GM12873 (cell line): ENCODE data around the gene RXRB.

ENCODE experiments used
- TF ChIP-seq, protein P1 (sequence below): IDR thresholded peaks from 2 replicates; pipeline ENCODE4 v1.5.1; 2012; ENCODE audit warnings: low read depth, mild to moderate bottlenecking, moderate library complexity, low read length, control low read depth; ENCODE audit not compliant: insufficient read depth; ENCODE audit errors: missing control alignments

The RXRB gene

DNA sequence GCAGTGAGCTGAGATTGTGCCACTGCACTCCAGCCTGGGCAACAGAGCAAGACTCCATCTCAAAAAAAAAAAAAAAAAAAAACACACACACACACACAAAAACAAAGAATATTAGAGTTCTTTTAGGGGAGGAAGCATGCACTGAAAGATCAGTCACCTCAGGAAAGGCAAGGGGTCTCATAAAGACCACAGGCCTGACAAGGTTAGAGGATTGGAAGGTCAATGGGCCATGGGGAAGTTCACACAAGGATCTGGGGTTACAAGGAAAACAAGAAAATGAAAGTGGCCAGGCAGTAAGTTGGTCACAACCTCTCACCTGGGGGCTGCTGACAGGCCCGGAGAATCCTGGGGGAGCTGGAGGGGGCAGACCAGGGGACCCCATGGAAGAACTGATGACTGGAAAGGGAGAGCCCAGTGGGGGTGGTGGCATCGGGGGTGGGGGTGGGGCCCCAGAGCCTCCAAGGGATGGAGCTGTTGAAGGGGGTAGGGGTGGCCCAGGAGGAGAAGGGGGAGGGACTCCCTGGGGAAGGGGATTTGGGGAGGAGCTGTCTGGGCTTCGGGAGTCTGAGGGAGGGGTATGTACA, 1.5 kb downstream of the RXRB start:
- TF ChIP-seq, protein P1, sequence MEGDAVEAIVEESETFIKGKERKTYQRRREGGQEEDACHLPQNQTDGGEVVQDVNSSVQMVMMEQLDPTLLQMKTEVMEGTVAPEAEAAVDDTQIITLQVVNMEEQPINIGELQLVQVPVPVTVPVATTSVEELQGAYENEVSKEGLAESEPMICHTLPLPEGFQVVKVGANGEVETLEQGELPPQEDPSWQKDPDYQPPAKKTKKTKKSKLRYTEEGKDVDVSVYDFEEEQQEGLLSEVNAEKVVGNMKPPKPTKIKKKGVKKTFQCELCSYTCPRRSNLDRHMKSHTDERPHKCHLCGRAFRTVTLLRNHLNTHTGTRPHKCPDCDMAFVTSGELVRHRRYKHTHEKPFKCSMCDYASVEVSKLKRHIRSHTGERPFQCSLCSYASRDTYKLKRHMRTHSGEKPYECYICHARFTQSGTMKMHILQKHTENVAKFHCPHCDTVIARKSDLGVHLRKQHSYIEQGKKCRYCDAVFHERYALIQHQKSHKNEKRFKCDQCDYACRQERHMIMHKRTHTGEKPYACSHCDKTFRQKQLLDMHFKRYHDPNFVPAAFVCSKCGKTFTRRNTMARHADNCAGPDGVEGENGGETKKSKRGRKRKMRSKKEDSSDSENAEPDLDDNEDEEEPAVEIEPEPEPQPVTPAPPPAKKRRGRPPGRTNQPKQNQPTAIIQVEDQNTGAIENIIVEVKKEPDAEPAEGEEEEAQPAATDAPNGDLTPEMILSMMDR = no peak

DNA sequence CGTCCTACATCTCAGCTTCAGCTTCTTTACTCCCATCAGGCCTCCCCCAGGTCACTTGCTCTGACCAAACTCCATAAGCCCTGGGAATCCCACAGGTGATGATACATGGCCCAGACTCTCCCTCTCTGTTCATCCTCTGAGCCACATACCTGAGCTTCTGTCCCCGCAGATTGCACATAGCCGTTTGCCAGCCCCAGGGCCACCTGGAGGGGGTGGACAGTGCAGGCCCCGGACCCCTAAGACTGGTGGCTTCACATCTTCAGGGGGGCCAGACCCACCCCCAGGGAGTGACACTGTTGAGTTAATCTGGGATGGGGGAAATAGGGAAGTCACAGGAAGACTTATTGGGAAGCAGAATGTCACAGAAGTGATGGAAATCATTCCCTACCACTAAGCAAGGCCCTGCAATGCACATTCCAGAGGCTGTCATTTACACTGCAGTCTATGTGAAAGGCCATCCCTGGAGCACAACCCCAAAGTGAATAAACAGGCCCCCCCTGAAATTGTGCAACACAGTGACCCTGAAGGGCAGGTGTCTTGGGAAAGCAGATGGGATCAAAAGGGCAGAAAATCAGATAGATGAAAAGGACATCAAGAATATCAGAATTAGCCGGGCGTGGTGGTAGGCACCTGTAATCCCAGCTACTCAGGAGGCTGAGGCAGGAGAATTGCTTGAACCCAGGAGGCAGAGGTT, 2.2 kb downstream of the RXRB start:
- TF ChIP-seq, protein P1 = no peak

DNA sequence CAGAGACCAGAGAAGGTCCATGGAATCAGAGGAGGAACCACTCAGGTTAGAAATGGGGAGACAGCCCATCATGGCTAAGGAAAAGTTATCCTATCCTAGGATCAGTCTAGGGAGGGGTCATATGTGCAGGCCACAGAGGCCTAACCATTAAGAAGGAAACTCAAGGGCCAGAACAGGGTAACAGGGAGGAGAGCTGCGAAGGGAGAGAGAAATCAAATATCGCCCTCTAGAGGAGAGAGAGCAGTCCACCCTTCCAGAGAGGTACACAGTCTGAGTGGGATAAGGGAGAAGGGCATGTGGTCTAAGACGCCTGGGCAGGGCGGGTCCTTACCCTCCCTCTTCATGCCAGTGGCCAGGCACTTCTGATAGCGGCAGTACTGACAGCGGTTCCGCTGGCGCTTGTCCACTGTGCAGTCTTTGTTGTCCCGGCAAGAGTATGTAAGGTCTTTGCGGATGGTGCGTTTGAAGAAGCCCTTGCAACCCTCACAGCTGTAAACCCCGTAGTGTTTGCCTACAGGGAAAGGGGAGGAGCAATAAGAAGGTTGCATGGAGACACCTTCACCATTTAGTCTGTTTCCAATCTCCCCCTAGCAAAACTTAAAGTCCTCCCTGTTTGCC, 2.9 kb downstream of the RXRB start:
- TF ChIP-seq, protein P1 = peak; percentile 86

DNA sequence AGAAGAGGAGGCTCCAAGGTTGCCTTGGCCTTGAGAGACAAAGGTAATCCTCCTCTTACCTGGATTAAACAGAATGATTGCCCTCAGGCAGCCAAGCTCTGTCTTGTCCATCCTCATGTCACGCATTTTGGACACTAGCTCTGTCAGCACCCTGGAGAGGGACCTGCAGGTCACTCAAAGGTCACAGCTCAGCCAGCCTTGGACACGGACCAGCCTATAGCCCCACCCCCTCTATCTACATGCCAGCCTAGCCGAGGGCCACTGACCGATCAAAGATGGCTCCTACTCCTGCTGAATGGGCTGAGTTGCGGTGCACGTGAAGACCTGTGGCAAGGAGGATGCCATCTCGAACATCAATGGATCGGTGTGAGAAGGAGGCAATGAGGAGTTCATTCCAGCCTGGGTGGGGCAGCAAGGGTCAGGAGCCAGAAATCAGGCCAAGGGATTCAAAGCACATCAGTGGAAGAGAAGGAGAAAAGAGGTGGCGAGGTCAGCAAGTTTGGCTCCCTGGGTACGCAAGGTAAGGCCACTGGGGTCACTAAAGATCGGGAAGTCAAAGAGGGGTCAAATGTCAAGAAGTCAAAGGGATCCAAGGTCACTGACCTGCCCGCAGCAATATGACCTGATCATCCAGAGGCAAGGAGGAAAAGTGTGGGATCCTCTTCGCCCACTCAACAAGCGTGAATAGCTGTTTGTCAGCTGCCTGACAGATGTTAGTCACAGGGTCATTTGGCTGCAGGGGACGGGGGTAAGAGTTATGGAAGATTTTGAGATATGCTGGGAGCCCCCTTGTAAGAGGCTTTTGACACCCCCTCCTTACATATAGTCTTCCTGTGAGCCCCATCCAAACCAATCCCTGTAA, 4.9 kb downstream of the RXRB start:
- TF ChIP-seq, protein P1 = no peak

DNA sequence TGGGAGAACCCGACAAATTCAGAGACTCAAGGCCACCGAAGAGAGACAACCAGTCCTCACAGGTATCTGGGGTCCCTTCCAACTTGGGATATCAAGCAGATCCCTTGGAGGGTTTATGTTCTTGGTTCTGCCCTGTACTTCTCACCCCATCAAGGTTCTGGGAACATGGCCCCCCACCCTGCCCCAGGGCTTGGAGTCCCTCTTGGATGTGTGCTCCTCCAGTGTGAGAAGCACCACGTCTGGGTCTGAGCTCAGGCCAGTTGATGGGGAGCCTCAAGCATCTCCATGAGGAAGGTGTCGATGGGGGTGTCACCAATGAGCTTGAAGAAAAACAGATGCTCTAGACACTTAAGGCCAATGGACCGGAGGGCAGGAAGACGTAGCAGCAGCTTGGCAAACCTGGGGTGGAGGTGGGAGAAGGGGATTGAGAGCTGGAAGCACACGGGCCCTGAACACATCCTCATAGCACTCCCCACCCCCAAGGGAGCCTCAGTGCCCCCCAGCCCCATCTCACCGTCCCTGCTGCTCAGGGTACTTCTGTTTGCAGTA, 6.0 kb downstream of the RXRB start:
- TF ChIP-seq, protein P1 = no peak

DNA sequence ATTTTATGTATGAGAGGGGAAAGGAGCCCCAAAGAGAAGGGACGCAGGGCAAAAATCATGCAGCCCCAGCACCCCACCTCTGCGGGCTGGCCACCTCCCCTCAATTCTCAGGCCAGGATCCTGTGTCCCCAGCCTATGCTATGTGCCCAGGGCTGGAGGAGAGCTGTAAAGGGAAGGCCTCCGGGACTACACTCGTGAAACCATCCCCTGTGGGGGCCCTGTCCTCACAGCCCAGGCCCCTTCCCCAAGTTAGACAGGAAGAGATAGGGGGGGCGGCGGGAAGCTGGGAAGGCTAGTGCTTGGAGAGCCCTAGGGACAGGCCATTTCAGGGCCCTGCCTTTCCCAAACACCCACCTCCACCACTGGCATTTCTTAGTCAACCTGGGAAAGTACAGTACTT, 6.8 kb downstream of the RXRB start:
- TF ChIP-seq, protein P1 = no peak
